Gastroesophageal sphincter (tissue), 3 donors: ENCODE measurements around the gene LEMD3.

Experiments used
- POLR2A ChIP-seq, 2 donors: fragments of 450-650 bp; IDR thresholded peaks; one replicate each; pipeline ENCODE4 v1.6.1; 2017; ENCODE audit warnings: antibody characterized with exemption in 2 of 2, mild to moderate bottlenecking in 2 of 2, moderate library complexity in 1 of 2
- TF ChIP-seq, protein P1 (sequence below), 4 experiments: fragments of 200-600 bp in 2 of 4; fragments of 450-650 bp in 2 of 4; sonication (generic) in 1 of 4; IDR thresholded peaks; one replicate each; pipeline ENCODE4 v1.5.1; 2017 to 2019; ENCODE audit warnings: antibody characterized with exemption in 4 of 4, mild to moderate bottlenecking in 2 of 4, moderate library complexity in 2 of 4

DNA sequence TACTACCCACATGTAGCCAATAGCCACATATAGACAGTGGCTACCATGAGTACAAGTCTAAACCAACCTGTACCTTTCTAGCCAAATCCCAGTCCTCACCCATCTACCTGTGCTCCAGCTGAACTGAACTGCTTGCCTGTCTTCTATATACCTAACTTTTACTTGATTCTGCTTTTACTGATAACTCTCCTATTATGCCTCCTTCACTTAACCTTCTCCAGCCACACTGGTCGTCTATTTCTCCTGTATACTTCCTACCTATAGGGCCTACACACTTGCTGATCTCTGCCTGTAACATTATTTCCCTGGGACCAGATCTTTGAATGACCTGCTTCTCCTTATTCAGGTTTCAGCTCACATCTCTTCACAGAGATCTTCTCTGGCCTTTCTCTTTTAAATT, 83.1 kb downstream of the LEMD3 start:
- TF ChIP-seq, protein P1, sequence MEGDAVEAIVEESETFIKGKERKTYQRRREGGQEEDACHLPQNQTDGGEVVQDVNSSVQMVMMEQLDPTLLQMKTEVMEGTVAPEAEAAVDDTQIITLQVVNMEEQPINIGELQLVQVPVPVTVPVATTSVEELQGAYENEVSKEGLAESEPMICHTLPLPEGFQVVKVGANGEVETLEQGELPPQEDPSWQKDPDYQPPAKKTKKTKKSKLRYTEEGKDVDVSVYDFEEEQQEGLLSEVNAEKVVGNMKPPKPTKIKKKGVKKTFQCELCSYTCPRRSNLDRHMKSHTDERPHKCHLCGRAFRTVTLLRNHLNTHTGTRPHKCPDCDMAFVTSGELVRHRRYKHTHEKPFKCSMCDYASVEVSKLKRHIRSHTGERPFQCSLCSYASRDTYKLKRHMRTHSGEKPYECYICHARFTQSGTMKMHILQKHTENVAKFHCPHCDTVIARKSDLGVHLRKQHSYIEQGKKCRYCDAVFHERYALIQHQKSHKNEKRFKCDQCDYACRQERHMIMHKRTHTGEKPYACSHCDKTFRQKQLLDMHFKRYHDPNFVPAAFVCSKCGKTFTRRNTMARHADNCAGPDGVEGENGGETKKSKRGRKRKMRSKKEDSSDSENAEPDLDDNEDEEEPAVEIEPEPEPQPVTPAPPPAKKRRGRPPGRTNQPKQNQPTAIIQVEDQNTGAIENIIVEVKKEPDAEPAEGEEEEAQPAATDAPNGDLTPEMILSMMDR (IDR thresholded peaks at IDR 0.05), result no peak
- TF ChIP-seq POLR2A (IDR thresholded peaks at IDR 0.05), result no peak
